ENCODE measurements around the gene PTPRE.

GRCh38 chr10:127990846-127991542, 84.1 kb downstream of the PTPRE start:
- TF ChIP-seq CTCF (IDR thresholded peaks at IDR 0.05; ENCODE audit: low read depth, low read length) (no peak), EZH2phosphoT487 (IDR thresholded peaks at IDR 0.05; ENCODE audit: low read depth) (no peak)
